Lower leg skin (tissue), 3 donors: ENCODE measurements around the gene DYNC1LI2.

Experiments used
- CTCF ChIP-seq, 3 donors: fragments of 450-650 bp; IDR thresholded peaks; one replicate each; pipeline ENCODE4 v1.5.1; 2016; ENCODE audit warnings: antibody characterized with exemption in 3 of 3, mild to moderate bottlenecking in 3 of 3, moderate library complexity in 2 of 3
- POLR2A ChIP-seq, 2 donors: fragments of 450-650 bp; IDR thresholded peaks; one replicate each; pipeline ENCODE4 v1.6.1; 2016 to 2017; ENCODE audit warnings: antibody characterized with exemption in 2 of 2, mild to moderate bottlenecking in 1 of 2, moderate library complexity in 1 of 2

DNA sequence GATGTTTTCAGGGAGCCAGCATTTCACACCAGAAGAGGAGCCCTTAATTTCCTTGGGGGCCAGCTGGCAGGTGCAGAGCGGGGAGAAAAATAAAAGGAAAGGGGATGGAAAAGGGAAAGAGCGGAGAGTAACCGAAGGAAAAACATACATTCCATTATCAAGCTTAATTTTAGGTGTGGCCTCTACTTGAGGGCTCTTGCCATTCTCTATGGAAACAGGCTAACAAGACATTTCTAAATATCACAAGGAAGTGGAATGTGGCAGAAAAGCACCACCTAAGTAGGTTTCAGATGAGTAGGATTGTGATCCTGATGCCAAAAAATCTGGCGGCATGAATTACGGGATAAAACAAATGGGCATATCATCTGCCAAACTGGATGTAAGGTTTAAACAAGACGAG is 970 bp upstream of the DYNC1LI2 start:
- TF ChIP-seq CTCF (IDR thresholded peaks at IDR 0.05) (no peak), POLR2A (IDR thresholded peaks at IDR 0.05) (no peak)
